Measurements from ENCODE around the gene OR10H1. TPM values are rescaled to one million over a fixed set of nuclear protein-coding genes. Genes with fewer than 3 reads are reported as not detected.

Gene OR10H1
- polyA plus RNA-seq, 3 donors: not detected

DNA sequence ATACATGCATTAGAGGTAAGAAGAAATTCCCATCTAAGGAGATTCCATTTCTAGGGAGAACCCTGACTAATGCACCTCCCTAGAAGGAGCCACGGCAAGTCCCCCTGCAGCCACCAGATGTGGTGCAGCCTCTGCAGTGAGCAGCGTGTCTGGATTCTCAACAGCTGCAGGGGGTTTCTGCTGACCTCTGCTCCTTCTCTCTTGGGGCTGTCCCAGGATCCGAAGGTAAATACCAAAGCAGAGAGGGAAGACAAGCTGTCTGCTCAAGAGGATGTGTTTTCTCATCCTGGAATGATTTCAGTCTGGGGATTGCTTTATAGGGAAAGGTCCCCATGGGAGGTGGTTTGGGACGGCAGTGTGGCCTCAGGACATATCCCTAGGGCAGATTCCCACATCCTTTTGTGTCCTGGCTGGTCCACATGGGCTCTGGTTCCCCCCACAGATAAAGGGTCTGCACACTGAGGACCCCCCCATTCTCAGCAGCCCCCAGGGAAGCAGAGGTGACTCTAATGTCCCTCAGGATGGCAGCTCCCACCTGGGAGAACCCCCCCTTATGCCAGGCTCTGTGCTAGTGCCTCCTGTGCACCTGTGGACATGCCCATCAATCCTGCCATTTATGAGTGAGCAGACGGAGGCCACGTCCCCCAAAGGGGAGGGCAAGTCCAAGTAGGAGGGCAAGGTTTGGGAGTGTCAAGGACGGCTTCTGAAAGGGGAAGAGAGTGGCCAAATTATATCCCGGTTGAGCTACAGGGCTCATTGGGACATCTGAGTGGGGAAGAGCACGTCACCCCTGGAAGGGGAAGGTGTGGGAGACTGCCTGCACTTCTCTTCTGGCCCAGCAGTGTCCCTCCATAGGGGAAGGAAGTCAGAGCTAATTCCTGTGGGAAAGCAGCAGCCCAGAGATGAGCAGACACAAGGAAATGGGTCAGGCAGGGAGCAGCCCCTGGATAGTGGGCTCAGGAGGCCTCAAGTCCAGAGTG is 38.2 kb downstream of the OR10H1 start:
- TF ChIP-seq, protein P1, sequence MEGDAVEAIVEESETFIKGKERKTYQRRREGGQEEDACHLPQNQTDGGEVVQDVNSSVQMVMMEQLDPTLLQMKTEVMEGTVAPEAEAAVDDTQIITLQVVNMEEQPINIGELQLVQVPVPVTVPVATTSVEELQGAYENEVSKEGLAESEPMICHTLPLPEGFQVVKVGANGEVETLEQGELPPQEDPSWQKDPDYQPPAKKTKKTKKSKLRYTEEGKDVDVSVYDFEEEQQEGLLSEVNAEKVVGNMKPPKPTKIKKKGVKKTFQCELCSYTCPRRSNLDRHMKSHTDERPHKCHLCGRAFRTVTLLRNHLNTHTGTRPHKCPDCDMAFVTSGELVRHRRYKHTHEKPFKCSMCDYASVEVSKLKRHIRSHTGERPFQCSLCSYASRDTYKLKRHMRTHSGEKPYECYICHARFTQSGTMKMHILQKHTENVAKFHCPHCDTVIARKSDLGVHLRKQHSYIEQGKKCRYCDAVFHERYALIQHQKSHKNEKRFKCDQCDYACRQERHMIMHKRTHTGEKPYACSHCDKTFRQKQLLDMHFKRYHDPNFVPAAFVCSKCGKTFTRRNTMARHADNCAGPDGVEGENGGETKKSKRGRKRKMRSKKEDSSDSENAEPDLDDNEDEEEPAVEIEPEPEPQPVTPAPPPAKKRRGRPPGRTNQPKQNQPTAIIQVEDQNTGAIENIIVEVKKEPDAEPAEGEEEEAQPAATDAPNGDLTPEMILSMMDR (IDR thresholded peaks at IDR 0.05): no peak
- H2AFZ ChIP-seq (ENCODE audit: insufficient read depth, low read depth, low read length, poor library complexity, severe bottlenecking): no peak overlapping the region
- no peaks in the 10 kb centered on the region for H4K20me1 ChIP-seq (ENCODE audit: insufficient read depth, low read length)
- intact Hi-C loops (cut with micrococcal nuclease): loop anchor here in 1 of 2 donors (2.0 kb wide), 1 partner anchor 102 kb away; no protein-coding TSS in a partner anchor
- H3K4me2 ChIP-seq (replicated peaks; ENCODE audit: extremely low read depth, low read length, poor library complexity, severe bottlenecking): no peak overlapping the region
- WGBS (ENCODE audit: insufficient coverage): 63% methylated on average over 7 of the region's 9 CpGs
- no peaks in the 10 kb centered on the region for H3K79me2 ChIP-seq (ENCODE audit: insufficient read depth, low read length)
- no peak for DNase-seq
- no peaks in the 10 kb centered on the region for H3K9me3 ChIP-seq (replicated peaks in 1 of 2; ENCODE audit: control insufficient read depth in 1 of 2, insufficient read depth in 1 of 2, low read length in 2 of 2)
- H3K4me3 ChIP-seq (replicated peaks in 1 of 3; ENCODE audit: low read depth in 2 of 3, low read length in 3 of 3): no peak overlapping the region
- Mint-ChIP-seq H3K9me3 (peaks cover 0 to 2% (median 0%) of the 10 kb centered on the region in 7 donors), H3K36me3 (no peaks in the 10 kb centered on the region), H3K4me3 (no peak overlapping the region), H3K27ac (no peak overlapping the region), H3K27me3 (ENCODE audit: low read depth in 3 of 3) (peaks cover 4 to 9% (median 7%) of the 10 kb centered on the region in 3 donors), H3K4me1 (no peaks in the 10 kb centered on the region)
- no peaks in the 10 kb centered on the region for H3K36me3 ChIP-seq (replicated peaks in 1 of 2; ENCODE audit: control insufficient read depth in 1 of 2, insufficient read depth in 2 of 2, low read length in 2 of 2)
- no peaks in the 10 kb centered on the region for H3K27me3 ChIP-seq (ENCODE audit: control insufficient read depth in 2 of 2, insufficient read depth in 2 of 2, low read length in 2 of 2)
- no peak overlapping the region for H3K27ac ChIP-seq (ENCODE audit: low read depth in 1 of 2, low read length in 2 of 2)
- H3K9ac ChIP-seq (ENCODE audit: insufficient read depth, low read length, poor library complexity, severe bottlenecking): no peak overlapping the region
- H3K4me1 ChIP-seq (ENCODE audit: control insufficient read depth in 1 of 2, insufficient read depth in 2 of 2, low read length in 2 of 2): no peaks in the 10 kb centered on the region

DNA sequence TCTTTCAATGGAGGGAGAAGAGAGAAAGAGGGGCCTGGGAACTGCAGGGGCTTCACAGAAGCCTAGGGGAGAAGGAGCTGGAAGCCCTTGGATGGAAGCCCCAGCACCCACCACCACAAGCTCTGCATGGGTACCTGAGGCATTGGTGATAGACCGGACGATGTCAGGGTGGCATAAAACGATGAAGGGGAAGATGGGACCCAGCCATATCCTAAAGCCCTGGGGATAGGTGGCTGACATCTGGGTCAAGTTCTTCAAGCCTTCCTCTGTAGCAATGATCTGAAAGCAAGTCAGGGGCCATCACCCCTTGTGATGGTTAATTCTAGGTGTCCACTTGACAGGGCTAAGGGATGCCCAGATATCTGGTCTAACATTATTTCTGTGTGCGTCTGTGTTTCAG is 39.2 kb downstream of the OR10H1 start:
- H3K36me3 ChIP-seq (replicated peaks in 1 of 2; ENCODE audit: control insufficient read depth in 1 of 2, insufficient read depth in 2 of 2, low read length in 2 of 2): no peaks in the 10 kb centered on the region
- no peaks in the 10 kb centered on the region for H3K4me1 ChIP-seq (ENCODE audit: control insufficient read depth in 1 of 2, insufficient read depth in 2 of 2, low read length in 2 of 2)
- no peak for DNase-seq
- H3K9me3 Mint-ChIP-seq: peaks cover 0 to 2% (median 0%) of the 10 kb centered on the region in 7 donors
- no peak overlapping the region for H3K9ac ChIP-seq (ENCODE audit: insufficient read depth, low read length, poor library complexity, severe bottlenecking)
- no peaks in the 10 kb centered on the region for H3K27me3 ChIP-seq (ENCODE audit: control insufficient read depth in 2 of 2, insufficient read depth in 2 of 2, low read length in 2 of 2)
- TF ChIP-seq, protein P1 (IDR thresholded peaks at IDR 0.05): no peak
- no peak overlapping the region for H2AFZ ChIP-seq (ENCODE audit: insufficient read depth, low read depth, low read length, poor library complexity, severe bottlenecking)
- H3K4me3 Mint-ChIP-seq: no peak overlapping the region
- H3K36me3 Mint-ChIP-seq: no peaks in the 10 kb centered on the region
- WGBS (ENCODE audit: insufficient coverage): 80% methylated on average over 1 of the region's 4 CpGs
- H3K79me2 ChIP-seq (ENCODE audit: insufficient read depth, low read length): no peaks in the 10 kb centered on the region
- H3K4me3 ChIP-seq (replicated peaks in 1 of 3; ENCODE audit: low read depth in 2 of 3, low read length in 3 of 3): no peak overlapping the region
- peaks cover 7 to 9% (median 7%) of the 10 kb centered on the region in 3 donors for H3K27me3 Mint-ChIP-seq (ENCODE audit: low read depth in 3 of 3)
- intact Hi-C loops (cut with micrococcal nuclease): loop anchor here in 1 of 2 donors (2.0 kb wide), 1 partner anchor 101 kb away; no protein-coding TSS in a partner anchor
- no peaks in the 10 kb centered on the region for H3K4me1 Mint-ChIP-seq
- H3K9me3 ChIP-seq (replicated peaks in 1 of 2; ENCODE audit: control insufficient read depth in 1 of 2, insufficient read depth in 1 of 2, low read length in 2 of 2): no peaks in the 10 kb centered on the region
- no peak overlapping the region for H3K27ac ChIP-seq (ENCODE audit: low read depth in 1 of 2, low read length in 2 of 2)
- no peak overlapping the region for H3K27ac Mint-ChIP-seq
- H3K4me2 ChIP-seq (replicated peaks; ENCODE audit: extremely low read depth, low read length, poor library complexity, severe bottlenecking): no peak overlapping the region
- no peaks in the 10 kb centered on the region for H4K20me1 ChIP-seq (ENCODE audit: insufficient read depth, low read length)
